ENCODE measurements around the gene RGS3. TPM values are rescaled to one million over a fixed set of nuclear protein-coding genes. Genes with fewer than 3 reads are reported as not detected.

Gene RGS3
- total RNA-seq, 4 donors from 2014 or later, result 76.0 to 169 (median 105) TPM

- no peak for ATAC-seq (ENCODE audit: low FRiP score)
- DNase-seq (ENCODE audit: low spot score), result no peak
Measured at GRCh38 chr9:113503131-113503541, 39.6 kb downstream of the RGS3 start.

GRCh38 chr9:113503613-113504211 is 40.2 kb downstream of the RGS3 start:
- no peak for DNase-seq (ENCODE audit: low spot score)
- no peak for ATAC-seq (ENCODE audit: low FRiP score)
- TF ChIP-seq CTCF (IDR thresholded peaks at IDR 0.05), result no peak

More at GRCh38 chr9:113503131-113503541, 39.6 kb downstream of the RGS3 start:
- no peak for TF ChIP-seq CTCF (IDR thresholded peaks at IDR 0.05)

- ATAC-seq (ENCODE audit: low FRiP score) (no peak), DNase-seq (ENCODE audit: low spot score) (no peak)
- TF ChIP-seq CTCF (IDR thresholded peaks at IDR 0.05), result no peak
Measured at GRCh38 chr9:113504725-113505590, 41.4 kb downstream of the RGS3 start.

- DNase-seq (ENCODE audit: low spot score) (no peak), ATAC-seq (ENCODE audit: low FRiP score) (no peak)
- TF ChIP-seq CTCF (IDR thresholded peaks at IDR 0.05), result no peak
Measured at GRCh38 chr9:113506090-113506589, 42.6 kb downstream of the RGS3 start.

- no peak for TF ChIP-seq CTCF (IDR thresholded peaks at IDR 0.05)
- ATAC-seq (ENCODE audit: low FRiP score) (no peak), DNase-seq (ENCODE audit: low spot score) (no peak)
Measured at GRCh38 chr9:113507256-113507655, 43.7 kb downstream of the RGS3 start.

- TF ChIP-seq CTCF (IDR thresholded peaks at IDR 0.05), result no peak
- no peak for ATAC-seq (ENCODE audit: low FRiP score)
Measured at GRCh38 chr9:113508111-113508749, 44.7 kb downstream of the RGS3 start.

More at GRCh38 chr9:113508111-113508749, 44.7 kb downstream of the RGS3 start:
- no peak for DNase-seq (ENCODE audit: low spot score)

Data from omental fat pad (tissue), 4 donors.